Mammary epithelial cell (primary cell): Measurements from ENCODE around the gene EHF.

Experiments
- EZH2 ChIP-seq: IDR thresholded peaks from 2 replicates; pipeline ENCODE4 v1.6.1; 2012; ENCODE audit warnings: low read length, inconsistent platforms, borderline replicate concordance
- TF ChIP-seq, protein P1 (sequence below), 2 donors: IDR thresholded peaks in 1 of 2; conservative IDR thresholded peaks in 1 of 2; 2 replicates each; pipeline ENCODE4 v1.5.1; 2011 to 2012; ENCODE audit warnings: inconsistent platforms in 2 of 2, low read length in 2 of 2, mild to moderate bottlenecking in 2 of 2, control low read depth in 1 of 2, low read depth in 1 of 2; ENCODE audit not compliant: insufficient read depth in 1 of 2; ENCODE audit errors: extremely low read depth in 1 of 2

DNA sequence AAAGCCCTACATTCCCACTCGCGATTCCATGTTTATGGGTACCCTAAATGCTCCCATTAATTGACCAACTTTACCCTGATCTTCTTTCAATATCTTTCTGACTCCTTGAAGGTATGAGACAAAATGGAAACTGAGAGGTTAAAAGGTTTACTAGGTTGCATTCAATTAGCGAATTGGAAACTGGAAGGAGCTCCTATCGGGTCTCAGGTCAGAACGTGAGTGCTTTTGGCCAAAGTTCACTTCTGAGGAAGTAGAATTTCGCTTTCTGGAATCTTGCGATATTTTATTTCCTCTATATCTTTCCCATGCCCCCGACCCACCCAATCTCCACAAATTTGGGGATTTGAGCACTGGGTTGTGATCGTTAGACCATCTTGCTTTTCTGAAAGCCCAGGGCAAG is 2.6 kb downstream of the EHF start:
- TF ChIP-seq, protein P1, sequence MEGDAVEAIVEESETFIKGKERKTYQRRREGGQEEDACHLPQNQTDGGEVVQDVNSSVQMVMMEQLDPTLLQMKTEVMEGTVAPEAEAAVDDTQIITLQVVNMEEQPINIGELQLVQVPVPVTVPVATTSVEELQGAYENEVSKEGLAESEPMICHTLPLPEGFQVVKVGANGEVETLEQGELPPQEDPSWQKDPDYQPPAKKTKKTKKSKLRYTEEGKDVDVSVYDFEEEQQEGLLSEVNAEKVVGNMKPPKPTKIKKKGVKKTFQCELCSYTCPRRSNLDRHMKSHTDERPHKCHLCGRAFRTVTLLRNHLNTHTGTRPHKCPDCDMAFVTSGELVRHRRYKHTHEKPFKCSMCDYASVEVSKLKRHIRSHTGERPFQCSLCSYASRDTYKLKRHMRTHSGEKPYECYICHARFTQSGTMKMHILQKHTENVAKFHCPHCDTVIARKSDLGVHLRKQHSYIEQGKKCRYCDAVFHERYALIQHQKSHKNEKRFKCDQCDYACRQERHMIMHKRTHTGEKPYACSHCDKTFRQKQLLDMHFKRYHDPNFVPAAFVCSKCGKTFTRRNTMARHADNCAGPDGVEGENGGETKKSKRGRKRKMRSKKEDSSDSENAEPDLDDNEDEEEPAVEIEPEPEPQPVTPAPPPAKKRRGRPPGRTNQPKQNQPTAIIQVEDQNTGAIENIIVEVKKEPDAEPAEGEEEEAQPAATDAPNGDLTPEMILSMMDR (conservative IDR thresholded peaks at IDR 0.05 in 1 of 2, IDR thresholded peaks at IDR 0.05 in 1 of 2; ENCODE audit: extremely low read depth in 1 of 2, insufficient read depth in 1 of 2, low read depth in 1 of 2, low read length in 2 of 2): no peak
- no peak for TF ChIP-seq EZH2
